ENCODE results near the gene LRMDA. TPM values are rescaled to one million over a fixed set of nuclear protein-coding genes. Genes with fewer than 3 reads are reported as not detected.
A peak's percentile ranks its signal among the peaks of the same experiment; 100 is the strongest.

Gene LRMDA
- total RNA-seq (23.2 TPM), polyA plus RNA-seq (ENCODE audit: insufficient read depth, low read depth, low replicate concordance) (48.6 TPM)
- long read RNA-seq, donor 1, partial matches to known transcripts: 0 of 4 reads
- long read RNA-seq, donor 1, other reads (novel, unspliced or antisense): 0 of 4 reads
- long read RNA-seq, donor 2, transcript LRMDA-216 (3 exons, 393 nt): major isoform, 7 of 7 reads
- long read RNA-seq, donor 2, partial matches to known transcripts: 0 of 7 reads
- long read RNA-seq, donor 2, other reads (novel, unspliced or antisense): 0 of 7 reads
- long read RNA-seq, donor 3, transcript LRMDA-216 (3 exons, 393 nt): major isoform, 7 of 7 reads
- long read RNA-seq, donor 3, partial matches to known transcripts: 0 of 7 reads
- long read RNA-seq, donor 3, other reads (novel, unspliced or antisense): 0 of 7 reads
- long read RNA-seq, donor 4, transcript LRMDA-216 (3 exons, 393 nt): major isoform, 11 of 11 reads
- long read RNA-seq, donor 4, partial matches to known transcripts: 0 of 11 reads
- long read RNA-seq, donor 4, other reads (novel, unspliced or antisense): 0 of 11 reads
- long read RNA-seq, donor 5: 0 reads
- long read RNA-seq, donor 6, transcript LRMDA-216 (3 exons, 393 nt): major isoform, 10 of 10 reads
- long read RNA-seq, donor 6, partial matches to known transcripts: 0 of 10 reads
- long read RNA-seq, donor 6, other reads (novel, unspliced or antisense): 0 of 10 reads
- long read RNA-seq, donor 7, partial matches to known transcripts: 2 of 17 reads
- long read RNA-seq, donor 7, other reads (novel, unspliced or antisense): 15 of 17 reads
- long read RNA-seq, donor 8, transcript LRMDA-216 (3 exons, 393 nt): major isoform, 5 of 5 reads
- long read RNA-seq, donor 8, partial matches to known transcripts: 0 of 5 reads
- long read RNA-seq, donor 8, other reads (novel, unspliced or antisense): 0 of 5 reads
- long read RNA-seq, donor 9, partial matches to known transcripts: 0 of 2 reads
- long read RNA-seq, donor 9, other reads (novel, unspliced or antisense): 0 of 2 reads
- long read RNA-seq, donor 10, transcript LRMDA-216 (3 exons, 393 nt): major isoform, 5 of 5 reads
- long read RNA-seq, donor 10, partial matches to known transcripts: 0 of 5 reads
- long read RNA-seq, donor 10, other reads (novel, unspliced or antisense): 0 of 5 reads

DNA sequence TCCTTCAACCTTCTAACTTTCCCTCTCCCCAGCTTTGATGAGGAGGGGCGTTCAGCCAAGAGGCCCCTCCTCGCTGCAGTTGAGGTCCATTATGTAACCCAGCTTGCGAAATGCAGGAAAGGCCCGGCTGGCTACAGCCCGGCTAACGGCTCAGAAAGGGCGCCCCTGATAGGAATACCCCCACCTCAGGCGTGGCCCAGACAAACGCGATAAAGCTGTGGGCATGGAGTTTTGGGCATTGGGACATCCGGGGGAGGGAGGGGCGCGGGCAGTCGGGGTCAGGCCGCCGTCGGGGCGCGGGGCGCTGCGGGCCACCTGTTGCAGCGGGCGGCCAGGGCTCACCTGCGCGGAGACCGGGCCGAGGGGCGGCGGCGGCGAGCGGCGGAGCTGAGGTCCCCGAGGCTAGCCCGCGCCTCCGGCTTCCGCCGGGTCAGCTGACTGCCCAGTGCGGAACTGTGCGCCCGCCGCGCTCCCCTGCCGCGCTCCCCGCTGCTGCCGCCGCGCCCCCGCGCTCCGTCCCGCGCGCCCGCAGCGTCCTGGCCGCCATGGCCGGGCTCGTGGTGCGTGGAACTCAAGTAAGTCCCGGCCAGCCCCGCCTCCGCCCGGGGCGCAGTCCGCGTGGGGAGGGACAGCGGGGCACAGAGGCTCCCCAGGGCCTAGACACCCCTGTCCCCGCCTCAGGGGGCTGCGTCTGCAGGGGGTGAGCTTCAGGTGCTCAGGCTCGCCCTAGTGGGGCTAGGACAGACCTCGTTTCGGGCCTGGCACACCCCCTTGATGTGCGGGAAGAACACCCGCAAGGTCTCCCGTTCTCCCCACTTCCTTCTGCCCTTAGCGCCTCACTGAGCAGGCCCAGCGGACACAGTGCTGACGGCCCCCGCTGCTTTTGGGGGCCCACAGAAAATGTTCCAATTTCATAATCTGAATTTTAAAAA, at the start of gene LRMDA:
TSS of gene LRMDA (plus strand) at position 445 of the 932 bp plus-strand sequence.
- no peak for FAIRE-seq

DNA sequence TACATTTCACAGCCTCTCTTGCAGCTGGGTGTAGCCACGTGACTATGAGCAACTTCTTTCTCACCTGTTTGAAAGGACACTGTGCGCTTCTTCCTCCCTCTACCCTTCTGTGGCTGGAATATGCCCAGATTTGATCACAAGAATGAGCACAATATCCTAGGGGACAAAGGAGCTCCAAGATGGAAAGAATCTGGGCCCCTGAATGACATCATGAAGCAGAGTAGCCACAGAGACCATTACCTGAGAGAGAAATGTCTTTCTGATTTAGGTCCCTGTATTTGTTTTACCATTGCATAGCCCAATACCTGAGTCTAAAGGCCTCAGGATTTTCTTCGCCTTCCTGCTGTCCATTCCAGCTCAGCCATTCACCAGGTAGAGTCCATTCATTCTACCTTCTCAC, 45.3 kb upstream of the LRMDA start:
- no peak for TF ChIP-seq CTCF (IDR thresholded peaks at IDR 0.05; ENCODE audit: borderline replicate concordance, extremely low read depth, insufficient read depth)
- Histone ChIP-seq H3K9me3 (ENCODE audit: control insufficient read depth in 2 of 3, insufficient read depth in 1 of 3, low read length in 3 of 3) (no peaks in the 10 kb centered on the region), H3K27me3 (ENCODE audit: control insufficient read depth, insufficient read depth, low read length) (no peaks in the 10 kb centered on the region), H3K9ac (ENCODE audit: low read length in 3 of 3) (no peak overlapping the region), H3K27ac (ENCODE audit: low read depth in 2 of 2, low read length in 2 of 2) (no peak overlapping the region), H3K4me3 (ENCODE audit: low read length in 3 of 3) (no peak overlapping the region), H3K4me1 (ENCODE audit: control insufficient read depth in 2 of 3, insufficient read depth in 2 of 3, low read depth in 1 of 3, low read length in 3 of 3) (no peaks in the 10 kb centered on the region), H3K36me3 (ENCODE audit: control insufficient read depth in 2 of 3, insufficient read depth in 3 of 3, low read length in 3 of 3) (no peaks in the 10 kb centered on the region)
- DNase-seq (no peak), FAIRE-seq (no peak)
- intact Hi-C loops (cut with DNase I): no loop called here

More for the DNA sequence above, at the start of gene LRMDA:
- H3K9me3 ChIP-seq (ENCODE audit: control insufficient read depth in 2 of 3, insufficient read depth in 1 of 3, low read length in 3 of 3): no peaks in the 10 kb centered on the region
- H3K27me3 ChIP-seq (ENCODE audit: control insufficient read depth, insufficient read depth, low read length): no peaks in the 10 kb centered on the region
- intact Hi-C loops (cut with DNase I): no loop called here
- peak in 4 of 5 donors; percentile 54 to 80 (median 70) for DNase-seq
- peaks cover 0 to 26% (median 5%) of the 10 kb centered on the region in 3 donors for H3K4me1 ChIP-seq (ENCODE audit: control insufficient read depth in 2 of 3, insufficient read depth in 2 of 3, low read depth in 1 of 3, low read length in 3 of 3)
- H3K27ac ChIP-seq (ENCODE audit: low read depth in 2 of 2, low read length in 2 of 2): peak within 1 kb of the TSS; percentile 49
- peak within 1 kb of the TSS in 1 of 3 donors; percentile 63 for H3K9ac ChIP-seq (ENCODE audit: low read length in 3 of 3)
- TF ChIP-seq CTCF (IDR thresholded peaks at IDR 0.05; ENCODE audit: borderline replicate concordance, extremely low read depth, insufficient read depth): no peak
- H3K4me3 ChIP-seq (ENCODE audit: low read length in 3 of 3): peak within 1 kb of the TSS; percentile 41 to 69 (median 55)
- no peaks in the 10 kb centered on the region for H3K36me3 ChIP-seq (ENCODE audit: control insufficient read depth in 2 of 3, insufficient read depth in 3 of 3, low read length in 3 of 3)

GRCh38 chr10:75388082-75388481, 43.3 kb upstream of the LRMDA start:
- TF ChIP-seq CTCF (IDR thresholded peaks at IDR 0.05; ENCODE audit: borderline replicate concordance, extremely low read depth, insufficient read depth): no peak
- H3K27me3 ChIP-seq (ENCODE audit: control insufficient read depth, insufficient read depth, low read length): no peaks in the 10 kb centered on the region
- DNase-seq (no peak), FAIRE-seq (no peak)
- H3K4me1 ChIP-seq (ENCODE audit: control insufficient read depth in 2 of 3, insufficient read depth in 2 of 3, low read depth in 1 of 3, low read length in 3 of 3): no peaks in the 10 kb centered on the region
- no peaks in the 10 kb centered on the region for H3K9me3 ChIP-seq (ENCODE audit: control insufficient read depth in 2 of 3, insufficient read depth in 1 of 3, low read length in 3 of 3)
- H3K36me3 ChIP-seq (ENCODE audit: control insufficient read depth in 2 of 3, insufficient read depth in 3 of 3, low read length in 3 of 3): no peaks in the 10 kb centered on the region
- H3K27ac ChIP-seq (ENCODE audit: low read depth in 2 of 2, low read length in 2 of 2): no peak overlapping the region
- no peak overlapping the region for H3K9ac ChIP-seq (ENCODE audit: low read length in 3 of 3)
- H3K4me3 ChIP-seq (ENCODE audit: low read length in 3 of 3): no peak overlapping the region
- intact Hi-C loops (cut with DNase I): no loop called here
